H7 (cell line): Measurements from ENCODE around the gene SEMA3C. TPM values are rescaled to one million over a fixed set of nuclear protein-coding genes. Genes with fewer than 3 reads are reported as not detected.

Source experiments
- DNase-seq: peaks from one replicate; pipeline ENCODE4 v3.0.0; 2012
- H3K27me3 ChIP-seq: 2 replicates; pipeline ENCODE4 v1.6.0; 2011; ENCODE audit warnings: mild to moderate bottlenecking, low read length; ENCODE audit not compliant: control insufficient read depth, insufficient read depth
- H3K36me3 ChIP-seq: replicated peaks from 2 replicates; pipeline ENCODE4 v1.5.1; 2011; ENCODE audit warnings: low read length; ENCODE audit not compliant: control insufficient read depth, insufficient read depth
- H3K4me3 ChIP-seq: 2 replicates; pipeline ENCODE4 v1.5.1; 2011; ENCODE audit warnings: low read depth, mild to moderate bottlenecking, control low read depth, low read length, moderate library complexity; ENCODE audit not compliant: insufficient read depth
- total RNA-seq: library from RNA; depleted of rRNA; stranded (reverse); fragments of >200 nt; shearing (Covaris generic); gene quantifications from 2 replicates; pipeline ENCODE4 v1.2.3, GENCODE V29; 2014

Gene SEMA3C
- total RNA-seq, 1 experiment from 2014 or later, result 2.1 TPM

- Histone ChIP-seq H3K27me3 (peaks cover 7% of the 10 kb centered on the region; the same call in 1 of the 2 replicates), H3K36me3 (no peaks in the 10 kb centered on the region), H3K4me3 (no peak overlapping the region)
- DNase-seq, result no peak
Observed at GRCh38 chr7:80767654-80768053, 151.2 kb downstream of the SEMA3C start.

- H3K4me3 ChIP-seq, result no peak overlapping the region
- DNase-seq, result no peak
Observed at GRCh38 chr7:80766724-80767123, 152.1 kb downstream of the SEMA3C start.

GRCh38 chr7:80764132-80764531, 154.7 kb downstream of the SEMA3C start:
- Histone ChIP-seq H3K4me3 (no peak overlapping the region), H3K27me3 (no peaks in the 10 kb centered on the region; the same call in 1 of the 2 replicates), H3K36me3 (no peaks in the 10 kb centered on the region)
- DNase-seq, result peak; percentile 51

More at GRCh38 chr7:80766724-80767123, 152.1 kb downstream of the SEMA3C start:
- H3K27me3 ChIP-seq, result peaks cover 7% of the 10 kb centered on the region; the same call in 1 of the 2 replicates
- no peaks in the 10 kb centered on the region for H3K36me3 ChIP-seq

- no peak overlapping the region for H3K4me3 ChIP-seq
- no peaks in the 10 kb centered on the region for H3K36me3 ChIP-seq
- no peak for DNase-seq
- no peaks in the 10 kb centered on the region; the same call in 1 of the 2 replicates for H3K27me3 ChIP-seq
Observed at GRCh38 chr7:80763704-80764103, 155.1 kb downstream of the SEMA3C start.

GRCh38 chr7:80763289-80763688, 155.6 kb downstream of the SEMA3C start:
- no peaks in the 10 kb centered on the region; the same call in 1 of the 2 replicates for H3K27me3 ChIP-seq
- H3K4me3 ChIP-seq, result no peak overlapping the region
- no peak for DNase-seq
- H3K36me3 ChIP-seq, result no peaks in the 10 kb centered on the region

GRCh38 chr7:80760292-80760691, 158.6 kb downstream of the SEMA3C start:
- Histone ChIP-seq H3K27me3 (no peaks in the 10 kb centered on the region), H3K36me3 (no peaks in the 10 kb centered on the region), H3K4me3 (no peak overlapping the region)
- DNase-seq, result no peak

GRCh38 chr7:80752954-80753690, 165.7 kb downstream of the SEMA3C start:
- no peak overlapping the region for H3K4me3 ChIP-seq
- H3K36me3 ChIP-seq, result no peaks in the 10 kb centered on the region
- H3K27me3 ChIP-seq, result no peaks in the 10 kb centered on the region
- DNase-seq, result no peak

- Histone ChIP-seq H3K27me3 (no peaks in the 10 kb centered on the region), H3K4me3 (no peak overlapping the region), H3K36me3 (no peaks in the 10 kb centered on the region)
- no peak for DNase-seq
Observed at GRCh38 chr7:80749270-80749669, 169.6 kb downstream of the SEMA3C start.

GRCh38 chr7:80748363-80749042, 170.3 kb downstream of the SEMA3C start:
- no peaks in the 10 kb centered on the region for H3K36me3 ChIP-seq
- no peaks in the 10 kb centered on the region for H3K27me3 ChIP-seq
- DNase-seq, result no peak
- no peak overlapping the region for H3K4me3 ChIP-seq

GRCh38 chr7:80740778-80741545, 177.9 kb downstream of the SEMA3C start:
- Histone ChIP-seq H3K36me3 (no peaks in the 10 kb centered on the region), H3K4me3 (no peak overlapping the region), H3K27me3 (no peaks in the 10 kb centered on the region)
- no peak for DNase-seq

GRCh38 chr7:80736371-80737125, 182.3 kb downstream of the SEMA3C start:
- no peak for DNase-seq
- H3K36me3 ChIP-seq, result no peaks in the 10 kb centered on the region
- H3K27me3 ChIP-seq, result no peaks in the 10 kb centered on the region
- H3K4me3 ChIP-seq, result no peak overlapping the region

GRCh38 chr7:80735330-80735729, 183.5 kb downstream of the SEMA3C start:
- no peaks in the 10 kb centered on the region for H3K36me3 ChIP-seq
- DNase-seq, result no peak
- H3K4me3 ChIP-seq, result no peak overlapping the region
- H3K27me3 ChIP-seq, result no peaks in the 10 kb centered on the region

GRCh38 chr7:80734011-80734410, 184.8 kb downstream of the SEMA3C start:
- H3K36me3 ChIP-seq, result no peaks in the 10 kb centered on the region

GRCh38 chr7:80733333-80733915, 185.4 kb downstream of the SEMA3C start:
- no peak overlapping the region for H3K4me3 ChIP-seq
- no peaks in the 10 kb centered on the region for H3K27me3 ChIP-seq
- H3K36me3 ChIP-seq, result no peaks in the 10 kb centered on the region
- no peak for DNase-seq

More at GRCh38 chr7:80734011-80734410, 184.8 kb downstream of the SEMA3C start:
- Histone ChIP-seq H3K27me3 (no peaks in the 10 kb centered on the region), H3K4me3 (no peak overlapping the region)
- no peak for DNase-seq
